GM23338 (cell line): ENCODE data around the gene DYRK1A.

ENCODE experiments used
- CREB1 ChIP-seq: fragments of 250-450 bp; sonication (Bioruptor Pico); IDR thresholded peaks from 2 replicates; pipeline ENCODE4 v1.5.0; 2020; ENCODE audit warnings: low read depth, mild to moderate bottlenecking, moderate library complexity
- CTCF ChIP-seq, 2 experiments: fragments of 200-600 bp in 1 of 2; sonication (generic) in 1 of 2; conservative IDR thresholded peaks; 2 replicates each; pipeline versions ENCODE4 v1.5.1 to v1.6.1; 2016 to 2017; ENCODE audit warnings: antibody characterized with exemption in 2 of 2, low read depth in 2 of 2, mild to moderate bottlenecking in 2 of 2, moderate library complexity in 1 of 2
- EZH2 ChIP-seq: fragments of 200-600 bp; sonication (generic); IDR thresholded peaks from one replicate; pipeline ENCODE4 v1.8.0; 2017; ENCODE audit warnings: antibody characterized with exemption, mild to moderate bottlenecking, low read depth; ENCODE audit not compliant: unreplicated experiment
- EZH2phosphoT487 ChIP-seq: fragments of 200-600 bp; sonication (generic); IDR thresholded peaks from one replicate; pipeline ENCODE4 v1.8.1; 2018; ENCODE audit warnings: antibody characterized with exemption; ENCODE audit not compliant: unreplicated experiment
- NANOG ChIP-seq: IDR thresholded peaks from 2 replicates; pipeline ENCODE4 v1.6.1; 2016; ENCODE audit warnings: antibody characterized with exemption, borderline replicate concordance
- POLR2AphosphoS5 ChIP-seq: IDR thresholded peaks from 2 replicates; pipeline ENCODE4 v1.6.1; 2016; ENCODE audit warnings: antibody characterized with exemption, low read depth
- ZNF331 ChIP-seq: fragments of 250-450 bp; sonication (Bioruptor Pico); IDR thresholded peaks from 2 replicates; pipeline ENCODE4 v1.5.0; 2020; ENCODE audit warnings: low read depth, mild to moderate bottlenecking, moderate library complexity
- TF ChIP-seq, protein P1 (sequence below): IDR thresholded peaks from one replicate; pipeline ENCODE4 v1.6.1; 2018; ENCODE audit warnings: antibody characterized with exemption; ENCODE audit not compliant: unreplicated experiment
- TF ChIP-seq, protein P2 (sequence below): IDR thresholded peaks from 2 replicates; pipeline ENCODE4 v1.6.1; 2016; ENCODE audit warnings: antibody characterized with exemption

DNA sequence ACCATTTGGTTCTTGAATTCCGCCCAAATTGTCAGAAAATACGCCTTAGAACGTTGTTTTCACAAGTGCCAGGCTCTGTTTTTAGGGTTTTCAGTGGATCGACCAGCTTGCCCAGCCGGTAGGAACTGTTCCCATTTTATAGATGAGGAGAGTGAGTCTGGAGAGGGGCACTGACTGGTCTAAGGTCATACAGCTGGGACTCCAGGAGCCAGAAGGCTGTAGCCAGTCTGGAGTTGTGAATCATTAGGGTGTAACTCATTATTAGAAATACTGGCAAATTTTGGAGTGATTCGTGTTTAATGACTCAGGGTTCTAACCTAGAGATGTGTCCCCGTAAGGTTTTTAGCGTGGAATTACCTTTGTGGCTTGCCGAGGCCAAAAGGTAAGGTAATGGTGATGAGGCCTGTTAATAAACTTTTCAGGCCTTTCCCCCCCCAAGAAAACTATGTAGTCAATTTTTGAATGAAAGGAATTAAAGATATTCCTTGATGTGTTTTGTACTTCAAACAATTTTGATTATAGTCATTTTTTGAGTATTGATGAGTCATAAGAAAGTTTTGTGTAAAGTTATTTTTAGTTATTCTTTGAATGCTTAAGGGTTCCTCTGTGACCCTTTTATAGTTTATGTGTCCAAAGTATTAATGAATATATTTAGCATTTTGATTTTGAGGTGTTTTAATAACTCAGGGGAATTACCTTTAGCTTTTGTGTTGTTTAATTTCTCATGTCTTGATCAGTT, 2.1 kb downstream of the DYRK1A start:
- no peak for TF ChIP-seq CTCF (conservative IDR thresholded peaks at IDR 0.05; ENCODE audit: low read depth in 2 of 2)
- TF ChIP-seq EZH2, result no peak
- no peak for TF ChIP-seq ZNF331 (CRISPR knock-in tag)
- TF ChIP-seq EZH2phosphoT487, result no peak
- no peak for TF ChIP-seq POLR2AphosphoS5
- no peak for TF ChIP-seq CREB1 (CRISPR knock-in tag)
- TF ChIP-seq, protein P1, sequence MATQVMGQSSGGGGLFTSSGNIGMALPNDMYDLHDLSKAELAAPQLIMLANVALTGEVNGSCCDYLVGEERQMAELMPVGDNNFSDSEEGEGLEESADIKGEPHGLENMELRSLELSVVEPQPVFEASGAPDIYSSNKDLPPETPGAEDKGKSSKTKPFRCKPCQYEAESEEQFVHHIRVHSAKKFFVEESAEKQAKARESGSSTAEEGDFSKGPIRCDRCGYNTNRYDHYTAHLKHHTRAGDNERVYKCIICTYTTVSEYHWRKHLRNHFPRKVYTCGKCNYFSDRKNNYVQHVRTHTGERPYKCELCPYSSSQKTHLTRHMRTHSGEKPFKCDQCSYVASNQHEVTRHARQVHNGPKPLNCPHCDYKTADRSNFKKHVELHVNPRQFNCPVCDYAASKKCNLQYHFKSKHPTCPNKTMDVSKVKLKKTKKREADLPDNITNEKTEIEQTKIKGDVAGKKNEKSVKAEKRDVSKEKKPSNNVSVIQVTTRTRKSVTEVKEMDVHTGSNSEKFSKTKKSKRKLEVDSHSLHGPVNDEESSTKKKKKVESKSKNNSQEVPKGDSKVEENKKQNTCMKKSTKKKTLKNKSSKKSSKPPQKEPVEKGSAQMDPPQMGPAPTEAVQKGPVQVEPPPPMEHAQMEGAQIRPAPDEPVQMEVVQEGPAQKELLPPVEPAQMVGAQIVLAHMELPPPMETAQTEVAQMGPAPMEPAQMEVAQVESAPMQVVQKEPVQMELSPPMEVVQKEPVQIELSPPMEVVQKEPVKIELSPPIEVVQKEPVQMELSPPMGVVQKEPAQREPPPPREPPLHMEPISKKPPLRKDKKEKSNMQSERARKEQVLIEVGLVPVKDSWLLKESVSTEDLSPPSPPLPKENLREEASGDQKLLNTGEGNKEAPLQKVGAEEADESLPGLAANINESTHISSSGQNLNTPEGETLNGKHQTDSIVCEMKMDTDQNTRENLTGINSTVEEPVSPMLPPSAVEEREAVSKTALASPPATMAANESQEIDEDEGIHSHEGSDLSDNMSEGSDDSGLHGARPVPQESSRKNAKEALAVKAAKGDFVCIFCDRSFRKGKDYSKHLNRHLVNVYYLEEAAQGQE, result no peak
- TF ChIP-seq, protein P2, sequence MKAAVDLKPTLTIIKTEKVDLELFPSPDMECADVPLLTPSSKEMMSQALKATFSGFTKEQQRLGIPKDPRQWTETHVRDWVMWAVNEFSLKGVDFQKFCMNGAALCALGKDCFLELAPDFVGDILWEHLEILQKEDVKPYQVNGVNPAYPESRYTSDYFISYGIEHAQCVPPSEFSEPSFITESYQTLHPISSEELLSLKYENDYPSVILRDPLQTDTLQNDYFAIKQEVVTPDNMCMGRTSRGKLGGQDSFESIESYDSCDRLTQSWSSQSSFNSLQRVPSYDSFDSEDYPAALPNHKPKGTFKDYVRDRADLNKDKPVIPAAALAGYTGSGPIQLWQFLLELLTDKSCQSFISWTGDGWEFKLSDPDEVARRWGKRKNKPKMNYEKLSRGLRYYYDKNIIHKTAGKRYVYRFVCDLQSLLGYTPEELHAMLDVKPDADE, result no peak
- TF ChIP-seq NANOG, result no peak
